Epithelial cell of umbilical artery (primary cell): ENCODE results near the gene TMEM54. TPM values are rescaled to one million over a fixed set of nuclear protein-coding genes. Genes with fewer than 3 reads are reported as not detected.

Experiments
- total RNA-seq: library from RNA; depleted of rRNA; stranded (reverse); fragments of >200 nt; gene quantifications from 2 replicates; pipeline ENCODE4 v1.2.3, GENCODE V29; 2014

TMEM54 gene
- total RNA-seq, result 29.6 and 29.9 TPM in 2 replicates

GRCh38 chr1:32900956-32901822 lies at the start of gene TMEM54:
Gene TMEM54 (minus strand): TSS chr1:32901389. CDS start chr1:32901238, 151 bp downstream.

GRCh38 chr1:32886004-32886827 lies 15.0 kb downstream of the TMEM54 start, which contains the start of gene HPCA:
Gene HPCA (plus strand): TSS chr1:32886491. CDS start chr1:32888899, 2,408 bp downstream.

GRCh38 chr1:32870615-32871363 lies 30.4 kb downstream of the TMEM54 start, which contains the start of gene FNDC5:
Gene FNDC5 (minus strand): TSS chr1:32870912.

Other genes with a start within 250 kb of the TMEM54 start
- 6.5 and 9.1 TPM in 2 replicates for gene SYNC, start 198.6 kb downstream of the TMEM54 start, total RNA-seq
- gene YARS1, start 84.0 kb downstream of the TMEM54 start, total RNA-seq, result 125 and 161 TPM in 2 replicates
- gene S100PBP, start 83.7 kb downstream of the TMEM54 start, total RNA-seq, result 17.5 and 34.5 TPM in 2 replicates
- not detected in 2 replicates for gene FNDC5, start 30.5 kb downstream of the TMEM54 start, total RNA-seq
- gene HPCA, start 14.9 kb downstream of the TMEM54 start, total RNA-seq, result not detected in 2 replicates
- gene RNF19B, start 63.4 kb upstream of the TMEM54 start, total RNA-seq, result 23.3 and 24.7 TPM in 2 replicates
- 170 and 197 TPM in 2 replicates for gene AK2, start 135.5 kb upstream of the TMEM54 start, total RNA-seq
- gene AZIN2, start 179.8 kb upstream of the TMEM54 start, total RNA-seq, result 0.46 and 1.9 TPM in 2 replicates